GM10248 (cell line): ENCODE measurements around the gene KAZN.

Experiments
- CTCF ChIA-PET: fragments of 300-600 bp; sonication (Branson Sonifier 250); formaldehyde crosslinking; extraction: SDS; loops from one replicate; lab custom pipeline; 2021; ENCODE audit warnings: antibody characterized with exemption; lab: Yijun Ruan, JAX
- POLR2A ChIA-PET: fragments of 350-650 bp; sonication (Branson Sonifier 250); formaldehyde crosslinking; extraction: SDS; loops from one replicate; lab custom pipeline; 2020; ENCODE audit warnings: antibody characterized with exemption; lab: Yijun Ruan, JAX
- DNase-seq: peaks from one replicate; pipeline ENCODE4 v3.0.0; 2012; ENCODE audit errors: extremely low spot score
- TF ChIP-seq, protein P1 (sequence below): IDR thresholded peaks from 2 replicates; pipeline ENCODE4 v1.5.1; 2012; ENCODE audit warnings: mild to moderate bottlenecking, low read depth; ENCODE audit errors: extremely low read depth, missing control alignments, control extremely low read depth

The KAZN gene

DNA sequence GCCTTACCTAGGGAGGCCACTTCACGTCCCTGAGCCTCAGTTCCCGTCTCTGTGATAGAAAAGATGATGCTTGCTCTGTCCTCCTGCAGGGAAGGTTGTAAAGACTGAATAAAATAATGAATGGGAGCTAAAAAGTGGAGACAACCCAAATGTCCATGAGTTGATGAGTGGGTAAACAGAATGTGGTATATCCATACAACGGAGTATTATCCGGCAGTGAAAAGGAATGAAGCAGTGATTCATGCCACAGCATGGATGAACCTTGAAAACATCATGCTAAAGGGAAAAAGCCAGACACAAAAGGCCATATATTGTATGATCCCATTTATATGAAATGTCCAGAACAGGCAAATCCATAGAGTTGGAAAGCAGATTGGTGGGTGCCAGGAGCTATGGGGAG, 77.9 kb downstream of the KAZN start:
- ChIA-PET POLR2A (no interaction called here), CTCF (interaction anchor here (1.2 to 2.8 kb wide), 2 partner anchors 15 to 57 kb away, joined by 3 to 10 read pairs; no protein-coding TSS in a partner anchor)
- no peak for DNase-seq
- TF ChIP-seq, protein P1, sequence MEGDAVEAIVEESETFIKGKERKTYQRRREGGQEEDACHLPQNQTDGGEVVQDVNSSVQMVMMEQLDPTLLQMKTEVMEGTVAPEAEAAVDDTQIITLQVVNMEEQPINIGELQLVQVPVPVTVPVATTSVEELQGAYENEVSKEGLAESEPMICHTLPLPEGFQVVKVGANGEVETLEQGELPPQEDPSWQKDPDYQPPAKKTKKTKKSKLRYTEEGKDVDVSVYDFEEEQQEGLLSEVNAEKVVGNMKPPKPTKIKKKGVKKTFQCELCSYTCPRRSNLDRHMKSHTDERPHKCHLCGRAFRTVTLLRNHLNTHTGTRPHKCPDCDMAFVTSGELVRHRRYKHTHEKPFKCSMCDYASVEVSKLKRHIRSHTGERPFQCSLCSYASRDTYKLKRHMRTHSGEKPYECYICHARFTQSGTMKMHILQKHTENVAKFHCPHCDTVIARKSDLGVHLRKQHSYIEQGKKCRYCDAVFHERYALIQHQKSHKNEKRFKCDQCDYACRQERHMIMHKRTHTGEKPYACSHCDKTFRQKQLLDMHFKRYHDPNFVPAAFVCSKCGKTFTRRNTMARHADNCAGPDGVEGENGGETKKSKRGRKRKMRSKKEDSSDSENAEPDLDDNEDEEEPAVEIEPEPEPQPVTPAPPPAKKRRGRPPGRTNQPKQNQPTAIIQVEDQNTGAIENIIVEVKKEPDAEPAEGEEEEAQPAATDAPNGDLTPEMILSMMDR, result no peak

DNA sequence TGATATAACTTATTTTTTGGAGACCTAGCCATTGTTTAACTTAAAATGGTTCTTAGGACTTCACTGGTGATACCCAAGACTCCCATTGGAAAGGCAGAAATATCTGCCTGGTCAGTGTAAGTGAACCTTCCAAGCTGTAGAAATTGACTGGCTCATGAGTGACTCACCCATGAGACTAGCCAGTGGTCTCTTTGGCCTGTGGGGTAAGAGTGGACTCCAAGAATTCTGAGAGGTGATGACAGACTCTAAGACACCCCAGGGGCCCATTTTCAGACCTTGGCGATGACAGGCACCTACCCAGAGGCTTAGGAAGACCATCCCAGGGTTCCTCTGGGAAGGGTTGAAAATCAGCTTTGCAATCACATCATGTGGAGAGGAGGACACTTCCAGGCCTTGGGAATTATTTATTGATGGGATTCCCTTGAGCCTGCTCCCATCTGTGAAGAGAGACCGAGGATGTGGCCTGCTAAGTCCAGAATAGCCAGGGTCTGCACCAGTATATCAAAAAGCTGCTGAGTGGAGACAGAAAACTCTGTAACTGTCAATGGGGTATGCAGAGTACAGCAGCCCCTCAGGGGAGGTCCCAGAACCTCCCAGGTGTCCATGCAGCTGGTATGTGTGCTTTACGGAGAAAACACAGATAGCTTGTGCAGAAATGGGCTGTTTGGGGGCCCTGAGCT, 78.9 kb downstream of the KAZN start:
- ChIA-PET CTCF (no interaction called here), POLR2A (no interaction called here)
- DNase-seq, result no peak
- TF ChIP-seq, protein P1, result no peak

DNA sequence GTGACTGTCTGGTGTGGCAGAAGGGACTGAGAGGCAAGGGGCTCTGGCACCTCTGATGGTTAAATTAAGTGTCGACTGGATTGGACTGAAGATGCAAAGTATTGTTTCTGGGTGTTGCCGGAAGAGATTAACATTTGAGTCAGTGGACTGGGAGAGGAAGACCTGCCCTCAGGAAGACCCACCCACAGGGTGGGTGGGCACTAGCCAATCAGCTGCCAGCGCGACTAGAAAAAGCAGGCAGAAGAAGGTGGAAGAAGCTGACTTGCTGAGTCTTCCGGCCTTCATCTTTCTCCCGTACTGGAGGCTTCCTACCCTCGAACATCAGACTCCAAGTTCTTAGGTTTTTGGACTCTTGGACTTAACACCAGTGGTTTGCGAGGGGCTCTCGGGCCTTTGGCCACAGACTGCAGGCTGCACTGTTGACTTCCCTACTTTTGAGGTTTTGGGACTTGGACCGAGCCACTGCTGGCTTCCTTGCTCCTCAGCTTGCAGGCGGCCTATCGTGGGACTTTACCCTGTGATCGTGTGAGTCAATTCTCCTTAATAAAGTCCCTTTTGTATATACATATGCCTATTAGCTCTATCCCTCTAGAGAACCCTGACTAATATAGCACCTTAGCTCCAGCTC, 79.6 kb downstream of the KAZN start:
- TF ChIP-seq, protein P1, result no peak
- no peak for DNase-seq
- ChIA-PET CTCF (no interaction called here), POLR2A (no interaction called here)

DNA sequence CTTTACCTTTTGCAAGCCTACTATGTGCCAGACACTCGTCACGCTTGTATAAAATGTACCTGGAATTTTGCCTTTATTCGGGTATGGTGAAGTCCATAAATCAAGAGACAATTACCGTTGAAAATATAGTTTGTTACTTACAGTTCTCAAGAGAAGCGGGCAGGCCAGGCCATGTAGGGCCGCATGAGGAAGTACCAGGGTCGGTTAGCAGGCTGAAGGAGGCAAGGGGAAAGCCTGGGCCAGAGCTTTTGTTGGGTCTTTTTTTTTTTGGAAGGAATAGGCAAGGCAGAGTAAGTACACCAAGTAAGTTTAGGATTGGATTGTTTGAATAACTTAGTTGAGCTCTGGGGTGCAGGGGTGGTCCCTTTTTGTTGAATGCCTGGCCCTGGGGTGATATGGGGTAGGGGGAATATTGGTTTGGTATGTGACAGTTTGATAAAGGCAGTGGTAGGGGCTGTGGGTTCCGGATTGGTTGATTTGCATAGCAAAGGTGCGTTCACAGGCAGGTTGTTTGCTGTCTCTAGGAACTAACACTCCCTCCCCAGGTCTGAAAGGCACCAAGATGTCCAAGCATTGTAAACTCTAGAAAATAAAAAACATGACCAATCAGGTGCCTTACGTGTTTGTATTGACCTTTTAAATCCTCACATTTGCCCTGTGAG, 80.7 kb downstream of the KAZN start:
- TF ChIP-seq, protein P1, result no peak
- POLR2A ChIA-PET, result no interaction called here
- CTCF ChIA-PET, result no interaction called here
- no peak for DNase-seq

DNA sequence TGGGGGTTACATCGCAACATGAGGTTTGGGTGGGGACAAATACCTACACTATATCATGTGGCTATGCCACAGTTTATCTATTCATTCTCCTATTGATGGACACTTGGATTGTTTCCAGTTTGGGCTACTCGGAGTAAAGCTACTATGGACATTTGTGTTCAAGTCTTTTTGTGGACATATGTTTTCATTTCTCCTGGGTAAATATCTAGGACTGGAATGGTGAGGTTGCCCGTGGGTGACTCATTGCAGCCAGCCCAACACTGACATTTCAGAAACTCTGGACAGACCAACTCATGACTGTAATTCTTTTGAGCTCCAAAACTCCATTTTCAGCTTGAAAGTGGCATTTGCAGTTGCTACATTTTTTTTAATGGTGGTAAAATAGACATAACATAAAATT, 82.7 kb downstream of the KAZN start:
- TF ChIP-seq, protein P1, result no peak
- DNase-seq, result no peak
- POLR2A ChIA-PET, result interaction anchor here (0.7 kb wide), 1 partner anchor 19 kb away, joined by 3 read pairs; no protein-coding TSS in a partner anchor
- CTCF ChIA-PET, result interaction anchor here (1.7 kb wide), 1 partner anchor 10 kb away, joined by 4 read pairs; no protein-coding TSS in a partner anchor

DNA sequence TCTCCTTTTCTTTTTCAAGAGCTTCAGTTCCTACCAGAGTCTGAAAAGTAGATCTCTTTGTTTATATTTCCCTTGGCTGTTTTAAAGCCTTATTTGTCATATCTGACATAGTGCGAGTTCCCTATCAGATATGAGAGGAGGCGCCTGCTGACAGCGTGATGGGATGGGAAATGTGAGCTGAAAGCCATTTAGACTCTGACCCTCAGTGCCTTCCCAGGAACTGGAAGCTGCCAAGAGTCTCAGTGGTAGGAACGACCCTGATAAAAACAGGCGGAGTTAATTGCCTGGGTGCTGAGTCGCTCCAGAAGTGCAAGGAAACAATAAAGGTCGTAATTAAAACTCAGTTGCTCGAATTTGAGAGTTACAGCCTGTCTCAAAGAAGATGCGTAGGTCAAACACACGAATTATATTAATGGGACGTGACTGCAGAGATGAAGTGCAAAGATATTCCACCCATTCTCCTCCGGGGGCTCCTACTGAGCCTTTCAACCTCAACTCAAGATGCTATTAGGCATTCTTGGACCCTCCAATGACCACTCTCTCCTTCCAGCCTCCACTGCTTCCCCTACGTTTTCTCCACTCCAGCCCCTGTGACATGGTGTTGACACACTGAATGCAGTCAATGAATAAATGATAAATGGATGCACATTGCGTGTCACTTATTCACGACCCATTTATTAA, 84.6 kb downstream of the KAZN start:
- TF ChIP-seq, protein P1, result no peak
- CTCF ChIA-PET, result no interaction called here
- POLR2A ChIA-PET, result no interaction called here
- DNase-seq, result no peak
